KOPT-K1 (cell line): ENCODE results near the gene ASPSCR1.

Experiments used
- H3K27ac ChIP-seq: fragments of 200-600 bp; sonication (generic); 2 replicates; pipeline ENCODE4 v1.5.1; 2016; ENCODE audit warnings: antibody characterized with exemption, mild to moderate bottlenecking, low read depth, low read length; ENCODE audit not compliant: poor library complexity, severe bottlenecking
- H3K36me3 ChIP-seq: fragments of 200-600 bp; sonication (generic); 2 replicates; pipeline ENCODE4 v1.5.1; 2017; ENCODE audit warnings: antibody characterized with exemption, mild to moderate bottlenecking, low read length, moderate library complexity; ENCODE audit not compliant: insufficient read depth
- H3K9me3 ChIP-seq: fragments of 200-600 bp; sonication (generic); 2 replicates; pipeline ENCODE4 v1.5.1; 2017; ENCODE audit warnings: antibody characterized with exemption, low read length, mild to moderate bottlenecking; ENCODE audit not compliant: insufficient read depth, poor library complexity, severe bottlenecking

The ASPSCR1 gene

GRCh38 chr17:81934850-81935708, 42.4 kb upstream of the ASPSCR1 start:
- Histone ChIP-seq H3K36me3 (no peaks in the 10 kb centered on the region), H3K27ac (no peak overlapping the region)

GRCh38 chr17:81935709-81936084, 41.7 kb upstream of the ASPSCR1 start:
- H3K27ac ChIP-seq: no peak overlapping the region
- no peaks in the 10 kb centered on the region for H3K9me3 ChIP-seq
- no peaks in the 10 kb centered on the region for H3K36me3 ChIP-seq

More at GRCh38 chr17:81934850-81935708, 42.4 kb upstream of the ASPSCR1 start:
- no peaks in the 10 kb centered on the region for H3K9me3 ChIP-seq

GRCh38 chr17:81939218-81939617, 38.2 kb upstream of the ASPSCR1 start:
- Histone ChIP-seq H3K36me3 (no peaks in the 10 kb centered on the region), H3K9me3 (no peaks in the 10 kb centered on the region), H3K27ac (no peak overlapping the region)

- no peak overlapping the region for H3K27ac ChIP-seq
Observed at GRCh38 chr17:81939881-81940385, 37.5 kb upstream of the ASPSCR1 start.

GRCh38 chr17:81940538-81941483, 36.6 kb upstream of the ASPSCR1 start:
- no peak overlapping the region for H3K27ac ChIP-seq
- no peaks in the 10 kb centered on the region for H3K9me3 ChIP-seq

More at GRCh38 chr17:81939881-81940385, 37.5 kb upstream of the ASPSCR1 start:
- Histone ChIP-seq H3K9me3 (no peaks in the 10 kb centered on the region), H3K36me3 (no peaks in the 10 kb centered on the region)

GRCh38 chr17:81941484-81942166, 35.8 kb upstream of the ASPSCR1 start:
- Histone ChIP-seq H3K36me3 (no peaks in the 10 kb centered on the region), H3K9me3 (no peaks in the 10 kb centered on the region), H3K27ac (no peak overlapping the region)

More at GRCh38 chr17:81940538-81941483, 36.6 kb upstream of the ASPSCR1 start:
- no peaks in the 10 kb centered on the region for H3K36me3 ChIP-seq

- Histone ChIP-seq H3K9me3 (no peaks in the 10 kb centered on the region), H3K27ac (no peak overlapping the region), H3K36me3 (no peaks in the 10 kb centered on the region)
Observed at GRCh38 chr17:81942167-81942553, 35.3 kb upstream of the ASPSCR1 start.

- H3K9me3 ChIP-seq: no peaks in the 10 kb centered on the region
- H3K36me3 ChIP-seq: no peaks in the 10 kb centered on the region
- H3K27ac ChIP-seq: no peak overlapping the region
Observed at GRCh38 chr17:81944858-81945257, 32.6 kb upstream of the ASPSCR1 start.

- no peaks in the 10 kb centered on the region for H3K36me3 ChIP-seq
- H3K27ac ChIP-seq: no peak within 1 kb of the TSS
- no peaks in the 10 kb centered on the region for H3K9me3 ChIP-seq
Observed at GRCh38 chr17:81947189-81947588, 30.2 kb upstream of the ASPSCR1 start, which contains the start of gene MYADML2. MYADML2 (minus strand) TSS chr17:81947233; CDS start chr17:81941741, 5,492 bp downstream.

- H3K9me3 ChIP-seq: no peaks in the 10 kb centered on the region
- H3K27ac ChIP-seq: no peak overlapping the region
- H3K36me3 ChIP-seq: no peaks in the 10 kb centered on the region
Observed at GRCh38 chr17:81948635-81949378, 28.6 kb upstream of the ASPSCR1 start.

GRCh38 chr17:81950501-81950900, 26.9 kb upstream of the ASPSCR1 start:
- H3K36me3 ChIP-seq: no peaks in the 10 kb centered on the region
- no peaks in the 10 kb centered on the region for H3K9me3 ChIP-seq
- H3K27ac ChIP-seq: no peak overlapping the region

GRCh38 chr17:81951785-81952684, 25.4 kb upstream of the ASPSCR1 start:
- Histone ChIP-seq H3K27ac (no peak overlapping the region), H3K9me3 (no peaks in the 10 kb centered on the region), H3K36me3 (no peaks in the 10 kb centered on the region)

GRCh38 chr17:81952792-81953228, 24.6 kb upstream of the ASPSCR1 start:
- no peak overlapping the region for H3K27ac ChIP-seq
- no peaks in the 10 kb centered on the region for H3K36me3 ChIP-seq
- no peaks in the 10 kb centered on the region for H3K9me3 ChIP-seq
